ENCODE measurements around the gene TIMM22.

The TIMM22 gene

DNA sequence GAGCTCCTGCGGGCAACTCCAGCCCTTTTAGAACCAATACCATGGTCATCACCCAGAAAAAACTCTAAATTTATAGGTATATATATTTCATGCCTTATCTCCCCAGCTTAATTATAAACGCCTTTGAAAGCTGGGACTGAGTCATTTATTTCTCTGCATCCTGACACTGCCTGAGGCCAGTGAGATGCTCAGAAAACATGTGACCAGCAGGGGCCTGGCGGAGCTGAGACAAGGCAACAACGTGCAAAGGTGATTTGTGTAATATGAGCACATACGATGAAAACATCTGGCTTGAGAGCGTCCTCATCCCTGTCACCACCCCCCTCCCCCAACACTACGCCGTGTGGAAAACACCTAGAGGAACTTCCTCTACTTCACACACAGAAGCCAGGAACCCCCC, 40.0 kb upstream of the TIMM22 start:
- Histone ChIP-seq H3K9me3 (ENCODE audit: control insufficient read depth, insufficient read depth, low read length) (no peaks in the 10 kb centered on the region), H3K4me1 (ENCODE audit: control insufficient read depth, low read length) (peaks cover 2% of the 10 kb centered on the region), H3K4me3 (ENCODE audit: low read length) (no peak overlapping the region), H3K4me2 (ENCODE audit: low read length) (no peak overlapping the region), H3K27ac (ENCODE audit: low read depth, low read length) (no peak overlapping the region), H3F3A (ENCODE audit: control insufficient read depth, insufficient read depth) (no peaks in the 10 kb centered on the region), H3K79me2 (ENCODE audit: control insufficient read depth, low read length) (no peaks in the 10 kb centered on the region), H3K9me2 (replicated peaks; ENCODE audit: control insufficient read depth, low read length) (no peaks in the 10 kb centered on the region), H3K36me3 (ENCODE audit: control insufficient read depth, low read length) (no peaks in the 10 kb centered on the region), H4K20me1 (ENCODE audit: control insufficient read depth, insufficient read depth, low read depth, low read length) (no peaks in the 10 kb centered on the region), H3K27me3 (ENCODE audit: control insufficient read depth, low read length) (no peaks in the 10 kb centered on the region)
- no peak for TF ChIP-seq EZH2phosphoT487 (IDR thresholded peaks at IDR 0.05; ENCODE audit: borderline replicate concordance, low read length)
- TF ChIP-seq, protein P1, sequence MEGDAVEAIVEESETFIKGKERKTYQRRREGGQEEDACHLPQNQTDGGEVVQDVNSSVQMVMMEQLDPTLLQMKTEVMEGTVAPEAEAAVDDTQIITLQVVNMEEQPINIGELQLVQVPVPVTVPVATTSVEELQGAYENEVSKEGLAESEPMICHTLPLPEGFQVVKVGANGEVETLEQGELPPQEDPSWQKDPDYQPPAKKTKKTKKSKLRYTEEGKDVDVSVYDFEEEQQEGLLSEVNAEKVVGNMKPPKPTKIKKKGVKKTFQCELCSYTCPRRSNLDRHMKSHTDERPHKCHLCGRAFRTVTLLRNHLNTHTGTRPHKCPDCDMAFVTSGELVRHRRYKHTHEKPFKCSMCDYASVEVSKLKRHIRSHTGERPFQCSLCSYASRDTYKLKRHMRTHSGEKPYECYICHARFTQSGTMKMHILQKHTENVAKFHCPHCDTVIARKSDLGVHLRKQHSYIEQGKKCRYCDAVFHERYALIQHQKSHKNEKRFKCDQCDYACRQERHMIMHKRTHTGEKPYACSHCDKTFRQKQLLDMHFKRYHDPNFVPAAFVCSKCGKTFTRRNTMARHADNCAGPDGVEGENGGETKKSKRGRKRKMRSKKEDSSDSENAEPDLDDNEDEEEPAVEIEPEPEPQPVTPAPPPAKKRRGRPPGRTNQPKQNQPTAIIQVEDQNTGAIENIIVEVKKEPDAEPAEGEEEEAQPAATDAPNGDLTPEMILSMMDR (IDR thresholded peaks at IDR 0.05; ENCODE audit: low read depth, low read length, poor library complexity, severe bottlenecking): no peak

DNA sequence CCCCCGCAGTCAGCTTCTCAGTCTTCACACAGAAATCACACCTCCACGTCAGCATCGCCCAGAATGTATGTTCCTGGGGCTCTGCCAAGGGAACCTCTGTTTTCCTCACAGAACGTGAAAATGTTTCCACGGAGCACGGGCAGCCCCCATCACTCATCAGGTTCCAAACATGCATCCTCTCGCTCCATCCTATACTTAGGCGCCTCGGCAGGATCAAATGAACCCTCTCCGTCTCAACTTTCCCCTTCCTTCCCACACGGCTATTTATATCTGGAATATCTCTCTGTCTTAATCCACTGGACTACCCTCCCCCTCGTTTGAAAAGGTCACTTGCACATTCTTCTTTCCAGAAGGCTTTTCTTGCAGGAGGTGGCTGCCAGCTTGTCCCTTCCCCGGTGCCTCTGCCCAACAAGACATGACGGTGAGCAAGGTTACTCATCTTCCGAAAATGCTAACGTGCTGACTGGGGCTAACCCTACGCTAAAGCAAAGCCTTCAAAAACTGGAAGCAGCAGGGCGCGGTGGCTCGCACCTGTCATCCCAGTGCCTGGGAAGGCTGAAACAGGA, 39.0 kb upstream of the TIMM22 start:
- no peak overlapping the region for H3K4me2 ChIP-seq (ENCODE audit: low read length)

DNA sequence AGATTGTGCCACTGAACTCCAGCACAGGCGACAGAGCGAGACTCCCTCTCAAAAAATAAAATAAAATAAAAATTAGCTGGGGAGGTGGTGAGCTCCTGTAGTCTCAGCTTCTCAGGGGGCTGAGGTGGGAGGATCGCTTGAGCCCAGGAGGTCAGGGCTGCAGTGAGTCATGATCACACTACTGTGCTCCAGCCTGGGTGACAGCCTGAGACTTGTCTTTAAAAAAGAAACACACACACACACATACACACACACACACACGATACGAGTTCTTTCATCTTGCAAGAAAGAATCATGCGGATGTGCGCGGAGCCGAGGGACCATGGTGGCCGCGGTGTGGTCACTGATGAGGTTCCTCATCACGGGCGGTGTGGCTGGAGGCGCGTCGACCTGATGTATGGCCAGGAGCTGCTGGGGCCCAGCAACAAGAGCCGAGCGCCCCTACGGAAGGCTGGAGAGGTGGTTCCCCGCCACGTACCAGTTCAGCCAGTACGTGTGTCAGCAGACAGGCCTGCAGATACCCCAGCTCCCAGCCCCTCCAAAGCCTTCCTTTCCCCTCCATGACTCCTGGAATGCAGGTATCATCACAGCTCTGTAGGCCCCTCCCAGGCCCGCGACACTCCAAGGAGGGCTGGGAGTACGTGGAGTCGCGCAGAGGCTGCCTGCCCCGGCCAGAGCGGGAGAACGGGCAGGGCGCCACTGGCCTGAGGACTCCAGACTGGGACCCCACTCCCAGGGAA, 38.0 kb upstream of the TIMM22 start:
- H3K79me2 ChIP-seq (ENCODE audit: control insufficient read depth, low read length): no peaks in the 10 kb centered on the region
- TF ChIP-seq, protein P1 (IDR thresholded peaks at IDR 0.05; ENCODE audit: low read depth, low read length, poor library complexity, severe bottlenecking): no peak
- TF ChIP-seq EZH2phosphoT487 (IDR thresholded peaks at IDR 0.05; ENCODE audit: borderline replicate concordance, low read length): no peak
- no peaks in the 10 kb centered on the region for H4K20me1 ChIP-seq (ENCODE audit: control insufficient read depth, insufficient read depth, low read depth, low read length)
- no peaks in the 10 kb centered on the region for H3F3A ChIP-seq (ENCODE audit: control insufficient read depth, insufficient read depth)
- H3K4me1 ChIP-seq (ENCODE audit: control insufficient read depth, low read length): no peaks in the 10 kb centered on the region
- H3K27me3 ChIP-seq (ENCODE audit: control insufficient read depth, low read length): no peaks in the 10 kb centered on the region
- no peak overlapping the region for H3K4me3 ChIP-seq (ENCODE audit: low read length)
- no peaks in the 10 kb centered on the region for H3K9me3 ChIP-seq (ENCODE audit: control insufficient read depth, insufficient read depth, low read length)
- H3K9me2 ChIP-seq (replicated peaks; ENCODE audit: control insufficient read depth, low read length): no peaks in the 10 kb centered on the region
- no peak overlapping the region for H3K27ac ChIP-seq (ENCODE audit: low read depth, low read length)
- no peaks in the 10 kb centered on the region for H3K36me3 ChIP-seq (ENCODE audit: control insufficient read depth, low read length)
- no peak overlapping the region for H3K4me2 ChIP-seq (ENCODE audit: low read length)

More for the DNA sequence above, 39.0 kb upstream of the TIMM22 start:
- no peaks in the 10 kb centered on the region for H4K20me1 ChIP-seq (ENCODE audit: control insufficient read depth, insufficient read depth, low read depth, low read length)
- H3K9me3 ChIP-seq (ENCODE audit: control insufficient read depth, insufficient read depth, low read length): no peaks in the 10 kb centered on the region
- no peaks in the 10 kb centered on the region for H3K79me2 ChIP-seq (ENCODE audit: control insufficient read depth, low read length)
- TF ChIP-seq, protein P1 (IDR thresholded peaks at IDR 0.05; ENCODE audit: low read depth, low read length, poor library complexity, severe bottlenecking): no peak
- no peak for TF ChIP-seq EZH2phosphoT487 (IDR thresholded peaks at IDR 0.05; ENCODE audit: borderline replicate concordance, low read length)
- H3K4me1 ChIP-seq (ENCODE audit: control insufficient read depth, low read length): no peaks in the 10 kb centered on the region
- H3F3A ChIP-seq (ENCODE audit: control insufficient read depth, insufficient read depth): no peaks in the 10 kb centered on the region
- no peaks in the 10 kb centered on the region for H3K27me3 ChIP-seq (ENCODE audit: control insufficient read depth, low read length)
- no peak overlapping the region for H3K4me3 ChIP-seq (ENCODE audit: low read length)
- H3K27ac ChIP-seq (ENCODE audit: low read depth, low read length): no peak overlapping the region
- no peaks in the 10 kb centered on the region for H3K36me3 ChIP-seq (ENCODE audit: control insufficient read depth, low read length)
- no peaks in the 10 kb centered on the region for H3K9me2 ChIP-seq (replicated peaks; ENCODE audit: control insufficient read depth, low read length)
